ENCODE measurements around the gene CYBA. TPM values are rescaled to one million over a fixed set of nuclear protein-coding genes. Genes with fewer than 3 reads are reported as not detected.

The CYBA gene
- total RNA-seq, 4 donors from 2014 or later, result 258 to 306 (median 291) TPM

DNA sequence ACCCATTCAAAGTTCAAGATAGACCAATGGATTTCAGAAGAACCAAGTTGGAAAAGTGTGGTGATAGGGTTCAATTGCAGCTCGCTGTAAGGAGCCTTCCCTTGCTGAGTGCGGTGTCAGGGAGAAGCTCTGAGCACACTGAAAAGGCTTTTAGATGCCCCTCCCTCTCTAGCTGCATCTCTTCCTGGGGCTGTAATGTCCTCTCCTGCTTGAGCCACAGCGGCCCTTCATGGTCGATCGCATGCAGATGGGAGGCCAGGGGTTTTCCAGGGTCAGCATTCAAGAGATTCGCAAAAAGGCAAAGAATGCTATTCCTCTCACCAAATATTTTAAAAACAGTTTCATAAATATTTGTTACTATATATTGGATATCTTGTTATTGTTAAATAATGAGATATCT lies 56.9 kb downstream of the CYBA start:
- TF ChIP-seq POLR2AphosphoS5 (IDR thresholded peaks at IDR 0.05) (no peak), POLR2A (IDR thresholded peaks at IDR 0.05) (no peak)
- 93 to 97% methylated on average over 4 to 6 of the region's 6 CpGs for WGBS, 2 donors (ENCODE audit: low coverage in 1 of 2)
- in situ Hi-C loops (cut with MboI; ENCODE audit: low pct_ligation_motif_present in 1 of 4, low pct_unique_long_range_greater_than_20kb in 1 of 4, low sequenced_read_pairs in 3 of 4), result no loop called here

DNA sequence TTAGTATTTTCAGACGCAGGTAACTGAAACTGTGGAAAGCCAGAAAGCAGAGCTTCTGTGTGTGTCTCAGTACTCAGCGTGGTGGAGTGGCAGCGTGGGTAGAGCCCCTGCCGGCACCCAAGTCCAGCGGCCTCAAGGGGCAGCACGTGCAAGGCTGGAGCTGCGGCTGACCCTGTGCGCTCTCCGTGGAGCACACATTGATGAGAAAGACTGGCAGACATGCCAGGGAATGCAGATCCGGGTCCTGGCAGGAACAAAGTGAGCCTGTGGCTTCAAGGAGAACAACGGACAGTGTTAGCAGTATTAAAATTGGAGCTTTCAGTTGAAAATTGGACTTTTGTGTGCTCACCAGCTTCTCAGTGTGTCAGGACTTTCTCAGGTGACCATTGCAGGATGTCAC lies 57.4 kb downstream of the CYBA start:
- Histone ChIP-seq H3K36me3 (peaks cover 0 to 8% (median 1%) of the 10 kb centered on the region in 4 donors), H3K9me3 (no peaks in the 10 kb centered on the region), H3K27me3 (no peaks in the 10 kb centered on the region), H3K4me1 (peaks cover 0 to 5% (median 0%) of the 10 kb centered on the region in 4 donors), H3K27ac (no peak overlapping the region), H3K4me3 (no peak overlapping the region)
- DNase-seq, result no peak
- in situ Hi-C loops (cut with MboI; ENCODE audit: low pct_ligation_motif_present in 1 of 4, low pct_unique_long_range_greater_than_20kb in 1 of 4, low sequenced_read_pairs in 3 of 4), result no loop called here
- 90% methylated on average over 11 of the region's 11 CpGs; no CpG with 5 or more reads in 1 of the 2 donors for WGBS, 2 donors (ENCODE audit: low coverage in 1 of 2)
- intact Hi-C loops (cut with DNase I; ENCODE audit: low total_unique reads), result no loop called here
- TF ChIP-seq POLR2A (IDR thresholded peaks at IDR 0.05) (no peak), EP300 (IDR thresholded peaks at IDR 0.05; ENCODE audit: low read depth) (no peak), POLR2AphosphoS5 (IDR thresholded peaks at IDR 0.05) (no peak)
- TF ChIP-seq, protein P1, sequence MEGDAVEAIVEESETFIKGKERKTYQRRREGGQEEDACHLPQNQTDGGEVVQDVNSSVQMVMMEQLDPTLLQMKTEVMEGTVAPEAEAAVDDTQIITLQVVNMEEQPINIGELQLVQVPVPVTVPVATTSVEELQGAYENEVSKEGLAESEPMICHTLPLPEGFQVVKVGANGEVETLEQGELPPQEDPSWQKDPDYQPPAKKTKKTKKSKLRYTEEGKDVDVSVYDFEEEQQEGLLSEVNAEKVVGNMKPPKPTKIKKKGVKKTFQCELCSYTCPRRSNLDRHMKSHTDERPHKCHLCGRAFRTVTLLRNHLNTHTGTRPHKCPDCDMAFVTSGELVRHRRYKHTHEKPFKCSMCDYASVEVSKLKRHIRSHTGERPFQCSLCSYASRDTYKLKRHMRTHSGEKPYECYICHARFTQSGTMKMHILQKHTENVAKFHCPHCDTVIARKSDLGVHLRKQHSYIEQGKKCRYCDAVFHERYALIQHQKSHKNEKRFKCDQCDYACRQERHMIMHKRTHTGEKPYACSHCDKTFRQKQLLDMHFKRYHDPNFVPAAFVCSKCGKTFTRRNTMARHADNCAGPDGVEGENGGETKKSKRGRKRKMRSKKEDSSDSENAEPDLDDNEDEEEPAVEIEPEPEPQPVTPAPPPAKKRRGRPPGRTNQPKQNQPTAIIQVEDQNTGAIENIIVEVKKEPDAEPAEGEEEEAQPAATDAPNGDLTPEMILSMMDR (IDR thresholded peaks at IDR 0.05), result no peak

More for the DNA sequence above, 56.9 kb downstream of the CYBA start:
- Histone ChIP-seq H3K36me3 (peaks cover 0 to 13% (median 3%) of the 10 kb centered on the region in 4 donors), H3K27ac (no peak overlapping the region), H3K4me3 (no peak overlapping the region), H3K27me3 (no peaks in the 10 kb centered on the region), H3K9me3 (no peaks in the 10 kb centered on the region), H3K4me1 (peaks cover 0 to 5% (median 0%) of the 10 kb centered on the region in 4 donors)
- intact Hi-C loops (cut with DNase I; ENCODE audit: low total_unique reads), result no loop called here
- DNase-seq, result no peak

Other genes with a start within 250 kb of the CYBA start
- gene ZFPM1, start 197.8 kb downstream of the CYBA start, total RNA-seq, result 1 to 10 TPM; 1.2 to 4.6 (median 3.1) TPM
- 10 to 100 TPM; 17.9 to 50.5 (median 25.5) TPM for gene ZC3H18, start 80.7 kb downstream of the CYBA start, total RNA-seq
- gene IL17C, start 12.5 kb downstream of the CYBA start, total RNA-seq, result not detected
- gene MVD, start 12.0 kb upstream of the CYBA start, total RNA-seq, result 10 to 100 TPM; 20.5 to 75.6 (median 47.3) TPM
- 1 to 10 TPM in 1 of 4 donors, under 1 TPM in 2, not detected in 1; 0.27 to 2.9 (median 0.75) TPM for gene SNAI3, start 35.5 kb upstream of the CYBA start, total RNA-seq
- gene RNF166, start 55.4 kb upstream of the CYBA start, total RNA-seq, result 10 to 100 TPM; 10.3 to 15.3 (median 14.4) TPM
- gene CTU2, start 55.5 kb upstream of the CYBA start, total RNA-seq, result 1 to 10 TPM in 3 of 4 donors, not detected in 1; 2.8 to 5.6 (median 4.2) TPM
- gene PIEZO1, start 134.2 kb upstream of the CYBA start, total RNA-seq, result 100 to 1,000 TPM; 133 to 546 (median 179) TPM
- 10 to 100 TPM in 1 of 4 donors, 1 to 10 TPM in 2, not detected in 1; 3.8 to 12.5 (median 6.7) TPM for gene CDT1, start 152.7 kb upstream of the CYBA start, total RNA-seq
- gene APRT, start 160.9 kb upstream of the CYBA start, total RNA-seq, result 100 to 1,000 TPM in 2 of 4 donors, 10 to 100 TPM in 2; 81.6 to 221 (median 149) TPM
- gene GALNS, start 205.9 kb upstream of the CYBA start, total RNA-seq, result 100 to 1,000 TPM in 1 of 4 donors, 10 to 100 TPM in 3; 45.7 to 101 (median 75.6) TPM
- gene TRAPPC2L, start 206.1 kb upstream of the CYBA start, total RNA-seq, result 10 to 100 TPM in 3 of 4 donors, 1 to 10 TPM in 1; 9.8 to 34.4 (median 19.7) TPM
- gene PABPN1L, start 215.6 kb upstream of the CYBA start, total RNA-seq, result not detected

Data from transverse colon (tissue), 4 donors.